ENCODE data around the gene GPS1.
A peak's percentile ranks its signal among the peaks of the same experiment; 100 is the strongest.

Gene GPS1

DNA sequence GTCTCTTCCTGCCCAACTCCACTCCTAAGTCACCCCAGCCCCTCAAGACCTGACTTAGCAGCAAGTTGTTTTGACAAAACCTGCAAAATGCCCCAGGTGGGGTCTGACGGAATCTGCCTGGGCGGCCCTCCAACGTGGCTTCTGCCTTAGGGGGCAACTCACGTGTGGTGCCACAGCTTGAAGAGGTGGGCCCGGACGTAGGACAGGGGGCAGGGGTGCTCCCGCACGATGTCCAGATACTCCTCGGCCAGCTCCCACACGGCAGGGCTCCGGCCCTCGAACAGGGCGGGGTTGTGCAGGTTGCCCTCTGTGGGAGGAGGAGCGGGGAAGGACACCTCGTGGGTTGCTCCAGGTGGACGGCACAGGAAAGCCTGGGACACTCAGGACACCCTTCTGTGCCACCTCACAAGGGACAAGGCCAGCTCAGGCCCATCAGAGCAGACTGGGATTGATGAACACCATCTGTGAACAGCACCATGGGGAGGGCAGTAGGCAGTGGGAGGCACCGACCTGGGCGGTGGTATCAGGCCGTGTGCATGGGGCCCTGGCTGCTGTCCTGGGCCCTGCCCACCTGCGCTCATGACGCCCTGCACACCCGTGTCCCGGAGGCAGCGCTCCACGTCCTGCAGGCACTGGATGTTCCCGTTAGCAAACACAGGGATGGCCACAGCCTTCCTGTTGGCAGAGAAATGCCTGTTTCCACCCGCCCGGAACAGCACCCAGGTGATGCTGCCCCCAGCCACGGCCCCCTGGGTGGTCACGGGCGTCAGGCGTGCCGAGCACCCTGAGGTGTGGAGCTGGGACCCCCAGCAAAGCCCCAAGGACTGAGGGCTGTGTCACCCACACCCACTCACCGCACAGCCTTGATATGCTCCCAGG is 9.6 kb downstream of the GPS1 start:
- TF ChIP-seq, protein P1, sequence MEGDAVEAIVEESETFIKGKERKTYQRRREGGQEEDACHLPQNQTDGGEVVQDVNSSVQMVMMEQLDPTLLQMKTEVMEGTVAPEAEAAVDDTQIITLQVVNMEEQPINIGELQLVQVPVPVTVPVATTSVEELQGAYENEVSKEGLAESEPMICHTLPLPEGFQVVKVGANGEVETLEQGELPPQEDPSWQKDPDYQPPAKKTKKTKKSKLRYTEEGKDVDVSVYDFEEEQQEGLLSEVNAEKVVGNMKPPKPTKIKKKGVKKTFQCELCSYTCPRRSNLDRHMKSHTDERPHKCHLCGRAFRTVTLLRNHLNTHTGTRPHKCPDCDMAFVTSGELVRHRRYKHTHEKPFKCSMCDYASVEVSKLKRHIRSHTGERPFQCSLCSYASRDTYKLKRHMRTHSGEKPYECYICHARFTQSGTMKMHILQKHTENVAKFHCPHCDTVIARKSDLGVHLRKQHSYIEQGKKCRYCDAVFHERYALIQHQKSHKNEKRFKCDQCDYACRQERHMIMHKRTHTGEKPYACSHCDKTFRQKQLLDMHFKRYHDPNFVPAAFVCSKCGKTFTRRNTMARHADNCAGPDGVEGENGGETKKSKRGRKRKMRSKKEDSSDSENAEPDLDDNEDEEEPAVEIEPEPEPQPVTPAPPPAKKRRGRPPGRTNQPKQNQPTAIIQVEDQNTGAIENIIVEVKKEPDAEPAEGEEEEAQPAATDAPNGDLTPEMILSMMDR (IDR thresholded peaks at IDR 0.05; ENCODE audit: control insufficient read depth, extremely low read depth, insufficient read depth) = no peak
- no peak overlapping the region for H3K4me3 ChIP-seq (ENCODE audit: low read depth, low read length)
- DNase-seq (ENCODE audit: low read depth) = no peak

DNA sequence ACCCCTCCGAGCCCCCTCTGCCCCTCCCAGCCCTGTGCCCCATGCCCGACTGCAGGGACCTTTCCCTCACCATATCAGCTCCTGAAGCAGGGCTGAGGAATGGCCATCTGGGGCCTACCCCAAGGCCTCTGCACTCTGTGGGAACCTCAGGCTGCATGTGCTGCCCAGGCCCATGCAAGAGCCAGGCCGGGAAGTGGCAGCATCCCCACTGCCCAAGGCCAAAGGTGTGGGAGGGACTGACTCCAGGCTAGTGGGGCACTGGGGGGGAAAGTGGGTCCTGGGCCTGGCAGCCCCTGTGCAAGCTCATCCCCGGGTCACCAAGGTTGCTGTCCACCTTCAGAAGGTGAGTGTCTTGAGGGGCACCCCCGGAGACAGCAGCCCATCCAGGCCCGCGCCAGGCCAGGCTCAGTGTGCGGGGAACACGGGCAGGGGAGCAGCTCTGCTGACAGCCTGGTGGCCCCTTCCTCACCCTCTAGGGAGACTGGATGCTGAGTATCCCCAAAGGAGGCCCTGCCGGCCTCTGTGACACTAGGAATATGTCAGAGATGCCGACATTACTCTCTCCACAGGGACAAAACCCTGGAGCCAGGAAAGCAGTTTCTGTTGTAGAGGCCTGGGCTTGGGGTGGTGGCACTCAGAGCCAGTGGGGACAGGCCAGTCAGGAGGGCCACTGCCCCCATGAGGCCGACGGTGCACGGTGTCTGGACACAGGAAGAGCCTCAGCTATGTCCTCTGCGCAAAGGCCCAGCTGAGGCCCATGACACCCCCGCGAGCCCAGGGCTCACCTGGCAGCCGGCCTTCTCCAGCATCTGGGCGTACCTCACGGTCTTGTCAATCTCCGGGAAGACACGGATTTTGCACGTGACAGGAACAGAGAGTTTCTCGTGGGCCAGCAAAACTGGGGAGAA is 10.6 kb downstream of the GPS1 start:
- H3K4me3 ChIP-seq (ENCODE audit: low read depth, low read length) = no peak overlapping the region
- no peak for DNase-seq (ENCODE audit: low read depth)
- TF ChIP-seq, protein P1 (IDR thresholded peaks at IDR 0.05; ENCODE audit: control insufficient read depth, extremely low read depth, insufficient read depth) = 0 out of 2 replicates have a peak, but pooled peaks have one; percentile 0

DNA sequence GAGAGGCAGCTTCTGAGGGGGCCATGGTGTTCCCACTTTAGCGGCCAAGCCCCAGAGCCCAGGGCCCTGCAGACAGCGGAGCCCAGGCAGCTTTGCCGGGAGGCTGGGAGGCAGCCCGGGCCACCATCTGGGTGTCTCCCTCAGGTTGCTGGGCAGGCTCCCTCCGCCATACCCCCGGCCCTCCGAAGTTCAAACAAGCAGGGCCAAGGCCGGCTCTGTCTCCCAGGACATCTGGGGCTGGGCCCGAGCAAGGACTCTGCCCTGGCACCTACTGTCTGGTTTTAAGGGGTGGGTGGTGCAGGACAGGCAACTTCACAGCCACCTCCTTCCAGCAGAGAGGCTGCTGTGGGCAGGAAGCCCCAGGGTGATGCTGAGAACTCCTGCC is 11.3 kb downstream of the GPS1 start:
- no peak overlapping the region for H3K4me3 ChIP-seq (ENCODE audit: low read depth, low read length)
- TF ChIP-seq, protein P1 (IDR thresholded peaks at IDR 0.05; ENCODE audit: control insufficient read depth, extremely low read depth, insufficient read depth) = no peak
- DNase-seq (ENCODE audit: low read depth) = no peak

DNA sequence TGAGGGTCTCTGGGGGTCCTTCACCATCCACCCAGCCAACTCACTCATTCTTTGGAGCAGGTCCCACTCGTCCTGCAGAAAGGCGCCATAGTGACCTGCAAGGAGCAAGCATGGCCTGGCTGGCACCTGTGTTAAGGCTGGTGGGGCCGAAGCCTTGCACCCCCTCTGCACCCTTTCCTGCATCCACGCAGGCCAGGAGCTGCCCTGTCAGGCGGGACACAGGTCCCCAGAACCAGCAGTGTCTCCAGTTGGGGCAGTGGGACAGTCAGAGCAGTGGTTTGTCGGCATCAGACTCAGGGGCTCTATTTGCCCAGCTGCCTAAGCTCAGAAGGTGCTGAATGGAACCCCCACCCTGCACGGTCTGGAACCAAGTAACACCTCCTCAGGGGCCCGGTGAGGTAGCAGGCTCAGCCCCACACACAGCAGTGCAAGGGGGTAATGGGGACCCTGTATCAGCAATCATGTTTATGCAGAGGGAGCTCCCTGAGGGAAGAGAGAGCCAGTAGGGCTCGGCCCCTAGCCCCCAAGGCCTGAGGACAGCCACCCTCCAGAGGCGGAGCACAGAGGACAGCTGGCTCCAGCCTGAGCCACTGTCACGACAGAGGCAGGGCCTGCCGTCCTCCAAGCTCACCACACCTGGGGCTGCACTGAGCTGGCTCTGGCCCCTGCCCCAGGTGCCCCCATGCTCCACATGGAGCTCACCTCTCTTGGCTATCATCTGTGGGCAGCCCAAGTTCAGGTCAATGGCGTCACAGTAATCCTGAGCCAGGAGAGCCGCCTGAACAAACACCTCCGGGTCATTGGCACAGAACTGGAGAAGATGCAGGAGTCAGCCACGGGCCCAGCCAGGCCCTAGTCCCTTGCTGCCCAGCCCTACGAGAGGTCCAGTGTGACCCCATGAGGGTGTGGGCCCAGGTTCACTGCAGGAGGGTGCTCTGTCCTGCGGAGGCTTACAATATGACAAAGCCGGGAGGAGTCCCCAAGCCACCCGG is 12.0 kb downstream of the GPS1 start:
- peak; percentile 34 for DNase-seq (ENCODE audit: low read depth)
- H3K4me3 ChIP-seq (ENCODE audit: low read depth, low read length) = peak overlapping the region; percentile 74
- TF ChIP-seq, protein P1 (IDR thresholded peaks at IDR 0.05; ENCODE audit: control insufficient read depth, extremely low read depth, insufficient read depth) = no peak

DNA sequence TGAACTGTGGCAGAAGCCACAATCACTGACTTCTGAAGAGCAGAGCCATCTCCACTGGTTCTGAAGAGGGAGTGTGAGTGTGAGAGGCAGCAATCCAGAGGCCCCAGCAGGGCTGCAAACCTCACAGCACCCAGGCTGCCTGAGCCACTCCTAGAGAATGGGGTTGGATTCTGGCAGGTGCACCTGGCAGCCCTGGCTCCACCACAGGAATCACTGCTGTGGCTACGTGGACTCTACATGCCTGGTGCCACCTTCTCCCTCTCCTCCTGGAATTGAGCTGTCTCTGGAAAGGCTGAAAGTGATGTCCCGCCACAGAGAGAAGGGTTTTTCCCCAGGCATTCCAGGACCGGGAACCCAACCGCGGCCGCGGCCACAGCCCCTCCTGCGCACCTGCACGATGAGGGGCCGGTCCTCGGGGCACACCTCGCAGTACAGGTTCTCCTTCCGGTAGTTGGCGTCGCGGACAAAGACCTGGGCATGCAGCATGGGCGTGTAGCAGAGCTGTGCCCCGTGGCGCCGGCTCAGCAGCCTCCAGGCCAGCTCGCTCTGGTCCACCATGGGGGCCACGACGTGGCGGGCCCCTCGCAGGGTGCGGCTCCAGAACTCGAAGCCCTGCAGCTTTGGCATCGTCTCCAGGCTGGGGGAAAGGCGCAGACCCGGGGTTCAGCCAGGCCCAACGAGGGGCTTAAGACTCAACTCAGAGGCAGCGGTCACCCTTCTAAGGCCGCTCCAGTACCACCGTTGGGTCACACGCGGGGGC is 12.9 kb downstream of the GPS1 start:
- DNase-seq (ENCODE audit: low read depth) = no peak
- TF ChIP-seq, protein P1 (IDR thresholded peaks at IDR 0.05; ENCODE audit: control insufficient read depth, extremely low read depth, insufficient read depth) = no peak
- H3K4me3 ChIP-seq (ENCODE audit: low read depth, low read length) = peak overlapping the region; percentile 74
